H1 (cell line): ENCODE results near the gene MAP1LC3C. TPM values are rescaled to one million over a fixed set of nuclear protein-coding genes. Genes with fewer than 3 reads are reported as not detected.

Source experiments
- CTCF ChIA-PET: fragments of 300-600 bp; sonication (Branson Sonifier 250); formaldehyde crosslinking; loops from one replicate; lab custom pipeline; 2021; ENCODE audit not compliant: partially characterized antibody; lab: Charles Lee
- POLR2A ChIA-PET: fragments of 300-600 bp; sonication (Branson Sonifier 250); formaldehyde crosslinking; loops from one replicate; lab custom pipeline; 2021; ENCODE audit warnings: inconsistent platforms; ENCODE audit not compliant: partially characterized antibody; lab: Charles Lee
- DNase-seq, 2 experiments: peaks; one replicate each; pipeline versions ENCODE4 v3.0.0 to v3.0.0-alpha.2; 2010 to 2022; ENCODE audit warnings: low spot score in 2 of 2, low read depth in 1 of 2, mixed read lengths in 1 of 2
- FAIRE-seq: peaks from 2 replicates; lab custom pipeline; 2011; peaks lifted over from hg19 to GRCh38; lab: Jason Lieb, UNC
- H2AFZ ChIP-seq: 2 replicates; pipeline ENCODE4 v1.8.1; 2012; ENCODE audit warnings: low read length, inconsistent platforms
- H2AK5ac ChIP-seq: 2 replicates; pipeline ENCODE4 v1.6.1; 2013; ENCODE audit warnings: low read depth, low read length
- H2BK120ac ChIP-seq: replicated peaks from 2 replicates; pipeline ENCODE3; 2013; ENCODE audit warnings: low read depth, low read length, inconsistent platforms
- H2BK12ac ChIP-seq: 2 replicates; pipeline ENCODE4 v1.6.1; 2013; ENCODE audit warnings: low read depth, low read length
- H2BK15ac ChIP-seq: 2 replicates; pipeline ENCODE4 v1.6.1; 2013; ENCODE audit warnings: low read length
- H2BK20ac ChIP-seq: 2 replicates; pipeline ENCODE4 v1.6.1; 2013; ENCODE audit warnings: low read length
- H2BK5ac ChIP-seq: 2 replicates; pipeline ENCODE4 v1.6.1; 2013; ENCODE audit warnings: low read depth, low read length
- H3K14ac ChIP-seq: 2 replicates; pipeline ENCODE4 v1.6.1; 2013; ENCODE audit warnings: inconsistent platforms; ENCODE audit not compliant: insufficient read length
- H3K18ac ChIP-seq: 2 replicates; pipeline ENCODE4 v1.6.1; 2013; ENCODE audit warnings: low read length; ENCODE audit errors: extremely low read depth
- H3K23ac ChIP-seq: 2 replicates; pipeline ENCODE4 v1.6.1; 2013; ENCODE audit warnings: inconsistent platforms; ENCODE audit not compliant: insufficient read length
- H3K23me2 ChIP-seq: 2 replicates; pipeline ENCODE4 v1.6.1; 2013; ENCODE audit warnings: low read depth, low read length
- H3K27ac ChIP-seq: 2 replicates; pipeline ENCODE4 v1.6.1; 2011; ENCODE audit warnings: low read depth, low read length, inconsistent platforms
- H3K27me3 ChIP-seq, 4 experiments: replicated peaks in 1 of 4; 1 replicate in 1 of 4; 2 replicates in 3 of 4; pipeline versions ENCODE4 v1.6.1 to v1.8.1; 2011 to 2013; ENCODE audit warnings: low read length in 3 of 4, mild to moderate bottlenecking in 3 of 4, inconsistent platforms in 2 of 4, mixed read lengths in 2 of 4, moderate library complexity in 1 of 4; ENCODE audit not compliant: control insufficient read depth in 3 of 4, insufficient read depth in 3 of 4; ENCODE audit errors: extremely low read depth in 1 of 4
- H3K36me3 ChIP-seq, 4 experiments: 2 replicates each; pipeline versions ENCODE4 v1.6.1 to v1.8.1; 2011 to 2013; ENCODE audit warnings: mild to moderate bottlenecking in 4 of 4, low read length in 3 of 4, moderate library complexity in 2 of 4, control low read depth in 1 of 4, inconsistent platforms in 1 of 4; ENCODE audit not compliant: insufficient read depth in 4 of 4, control insufficient read depth in 2 of 4
- H3K4ac ChIP-seq: replicated peaks from 2 replicates; pipeline ENCODE3; 2013; ENCODE audit warnings: low read length, low read depth, mixed read lengths, inconsistent platforms; ENCODE audit not compliant: insufficient read length
- H3K4me1 ChIP-seq, 4 experiments: replicated peaks in 1 of 4; 1 replicate in 1 of 4; 2 replicates in 3 of 4; pipeline versions ENCODE4 v1.6.1 to v1.8.1; 2011 to 2013; ENCODE audit warnings: low read length in 3 of 4, inconsistent platforms in 2 of 4, mixed read lengths in 1 of 4; ENCODE audit not compliant: insufficient read depth in 4 of 4, control insufficient read depth in 3 of 4
- H3K4me2 ChIP-seq, 2 experiments: 2 replicates each; pipeline versions ENCODE4 v1.6.1 to v1.8.1; 2011 to 2013; ENCODE audit warnings: low read depth in 2 of 2, low read length in 2 of 2, control low read depth in 1 of 2, inconsistent platforms in 1 of 2, mild to moderate bottlenecking in 1 of 2; ENCODE audit not compliant: insufficient read depth in 1 of 2
- H3K4me3 ChIP-seq, 4 experiments: fragments of 200-600, 300-600 bp in 1 of 4; sonication (generic), shearing (Covaris generic), sonication (Bioruptor Twin) in 1 of 4; 2 replicates each; pipeline versions ENCODE4 v1.5.1 to v1.8.1; 2011 to 2016; ENCODE audit warnings: low read length in 4 of 4, low read depth in 3 of 4, control low read depth in 2 of 4, inconsistent platforms in 2 of 4, mild to moderate bottlenecking in 2 of 4, mixed read lengths in 1 of 4, moderate library complexity in 1 of 4; ENCODE audit not compliant: insufficient read depth in 2 of 4; ENCODE audit errors: extremely low read depth in 1 of 4
- H3K56ac ChIP-seq: replicated peaks from 2 replicates; pipeline ENCODE3; 2013; ENCODE audit warnings: low read depth, mild to moderate bottlenecking, mixed read lengths, low read length, inconsistent platforms; ENCODE audit not compliant: insufficient read length
- H3K79me1 ChIP-seq: 2 replicates; pipeline ENCODE4 v1.6.1; 2013; ENCODE audit warnings: low read depth, low read length, control low read depth
- H3K79me2 ChIP-seq, 2 experiments: 2 replicates each; pipeline versions ENCODE4 v1.6.1 to v1.8.1; 2012 to 2013; ENCODE audit warnings: low read length in 2 of 2, mild to moderate bottlenecking in 2 of 2, inconsistent platforms in 1 of 2; ENCODE audit not compliant: insufficient read depth in 2 of 2, control insufficient read depth in 1 of 2
- H3K9ac ChIP-seq, 4 experiments: replicated peaks in 1 of 4; 1 replicate in 1 of 4; 2 replicates in 3 of 4; pipeline versions ENCODE4 v1.6.1 to v1.8.1; 2011 to 2013; ENCODE audit warnings: low read depth in 3 of 4, low read length in 3 of 4, control low read depth in 2 of 4, mild to moderate bottlenecking in 2 of 4, moderate library complexity in 2 of 4, inconsistent platforms in 1 of 4; ENCODE audit errors: extremely low read depth in 1 of 4
- H3K9me3 ChIP-seq, 2 experiments: 2 replicates each; pipeline versions ENCODE4 v1.6.1 to v1.8.1; 2012 to 2013; ENCODE audit warnings: mild to moderate bottlenecking in 2 of 2, moderate library complexity in 2 of 2, control low read depth in 1 of 2, inconsistent platforms in 1 of 2, low read depth in 1 of 2, low read length in 1 of 2, mixed read lengths in 1 of 2; ENCODE audit not compliant: insufficient read depth in 2 of 2
- H4K20me1 ChIP-seq, 2 experiments: replicated peaks in 1 of 2; 2 replicates each; pipeline versions ENCODE3 to v1.8.1; 2011 to 2013; ENCODE audit warnings: inconsistent platforms in 2 of 2, low read length in 2 of 2, mild to moderate bottlenecking in 1 of 2; ENCODE audit not compliant: insufficient read depth in 2 of 2, control insufficient read depth in 1 of 2
- H4K5ac ChIP-seq: 2 replicates; pipeline ENCODE4 v1.6.1; 2013; ENCODE audit warnings: low read length, low read depth, mixed read lengths, inconsistent platforms; ENCODE audit not compliant: insufficient read length
- H4K8ac ChIP-seq: 2 replicates; pipeline ENCODE4 v1.8.0; 2013; ENCODE audit warnings: mild to moderate bottlenecking, moderate library complexity, low read length, inconsistent platforms; ENCODE audit not compliant: insufficient read depth; ENCODE audit errors: extremely low read depth
- H4K91ac ChIP-seq: replicated peaks from 2 replicates; pipeline ENCODE3; 2013; ENCODE audit warnings: low read length, mixed read lengths, inconsistent platforms; ENCODE audit not compliant: insufficient read length
- ASH2L ChIP-seq: fragments of 200-600, 300-600 bp; sonication (generic); IDR thresholded peaks from one replicate; pipeline ENCODE4 v1.7.1; 2017; ENCODE audit warnings: low read length
- BACH1 ChIP-seq: IDR thresholded peaks from 2 replicates; pipeline ENCODE4 v1.6.1; 2012; ENCODE audit warnings: low read length, improper control_type of control experiment
- CBX8 ChIP-seq: fragments of 300-800, 300-1000 bp; sonication (generic); IDR thresholded peaks from 2 replicates; pipeline ENCODE4 v1.7.1; 2016; ENCODE audit warnings: low read depth, low read length, borderline replicate concordance
- HDAC6 ChIP-seq: IDR thresholded peaks from one replicate; pipeline ENCODE4 v1.7.1; 2012; ENCODE audit warnings: low read depth, mild to moderate bottlenecking, inconsistent platforms, low read length, moderate library complexity
- PHF8 ChIP-seq: fragments of 200-600 bp; sonication (generic); conservative IDR thresholded peaks from 2 replicates; pipeline ENCODE4 v1.7.1; 2012; ENCODE audit warnings: low read depth, mild to moderate bottlenecking, inconsistent platforms, low read length, moderate library complexity
- RAD21 ChIP-seq, 2 experiments: IDR thresholded peaks in 1 of 2; conservative IDR thresholded peaks in 1 of 2; 2 replicates each; pipeline ENCODE4 v1.6.1; 2011; ENCODE audit warnings: low read depth in 2 of 2, low read length in 2 of 2, improper control_type of control experiment in 1 of 2, inconsistent platforms in 1 of 2, mild to moderate bottlenecking in 1 of 2, moderate library complexity in 1 of 2
- YY1 ChIP-seq: IDR thresholded peaks from 2 replicates; pipeline ENCODE4 v1.6.1; 2011; ENCODE audit warnings: low read depth, mild to moderate bottlenecking, low read length
- ZNF274 ChIP-seq: IDR thresholded peaks from 2 replicates; pipeline ENCODE4 v1.7.0; 2012; ENCODE audit warnings: low read length, borderline replicate concordance; ENCODE audit errors: extremely low read depth
- WGBS, 2 experiments: shearing (Covaris generic) in 1 of 2; methylation state at CpG; one replicate each; pipeline versions ENCODE4 v1.1.6 to v1.1.7; 2013 to 2015; ENCODE audit warnings: low lambda C conversion rate in 2 of 2, mixed read lengths in 2 of 2, inconsistent platforms in 1 of 2, low coverage in 1 of 2, missing lambda C conversion rate in 1 of 2; ENCODE audit not compliant: insufficient replicate concordance in 2 of 2, insufficient coverage in 1 of 2, insufficient read length in 1 of 2; ENCODE audit errors: extremely low coverage in 1 of 2, missing lambda C conversion rate in 1 of 2; 5-methylcytosine and 5-hydroxymethylcytosine counted together
- polyA plus RNA-seq, 7 experiments: library from polyadenylated mRNA; depleted of rRNA in 3 of 7; stranded (reverse) in 5 of 7; unstranded in 2 of 7; fragments of >200 nt in 5 of 7; fragments of 200-250 nt in 2 of 7; gene quantifications; 1 replicate in 5 of 7; 2 replicates in 1 of 7; 4 replicates in 1 of 7; pipeline versions ENCODE4 v1.2.1 to v1.2.3, GENCODE V29; 2011 to 2013; ENCODE audit warnings: missing spikeins in 2 of 7, mixed read lengths in 2 of 7
- total RNA-seq: library from RNA; stranded (reverse); fragmentation: NEBNext Ultra II Directional; extraction: Animal tissue kit (Norgen Biotek cat#: 25700); gene quantifications from 2 replicates; pipeline ENCODE4 v1.2.1, GENCODE V29; 2021

MAP1LC3C gene
- total and polyA plus RNA-seq, 2 of the 8 experiments (the other 6 are each of a cell fraction or from before 2014, with no cell fraction given) = 1.7 to 3.2 TPM

DNA sequence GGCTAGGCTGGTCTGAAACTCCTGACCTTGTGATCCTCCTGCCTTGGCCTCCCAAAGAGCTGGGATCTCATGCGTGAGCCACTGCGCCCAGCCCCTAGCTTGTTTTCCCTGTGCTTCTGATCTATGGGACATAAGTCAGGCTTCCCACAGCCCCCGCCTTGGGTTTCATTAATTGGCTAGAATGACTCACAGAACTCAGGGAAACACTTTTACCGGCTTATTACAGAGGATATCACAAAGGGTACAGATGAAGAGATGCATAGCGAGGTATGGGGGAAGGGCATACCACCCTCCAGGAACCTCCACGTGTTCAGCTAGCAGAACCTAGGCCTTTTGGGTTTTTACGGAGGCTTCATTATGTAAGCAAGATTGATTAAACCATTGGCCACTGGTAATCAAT is 1.5 kb upstream of the MAP1LC3C start:
- POLR2A ChIA-PET = no interaction called here

More for the DNA sequence above, 1.5 kb upstream of the MAP1LC3C start:
- Histone ChIP-seq H3K4me1 (peaks cover 3 to 7% (median 5%) of the 10 kb centered on the region in 4 experiments; a peak in 4 of 7 replicates), H3K23ac (no peak overlapping the region), H2BK15ac (no peak overlapping the region), H4K5ac (no peak overlapping the region), H2AK5ac (no peak overlapping the region), H2BK5ac (no peak overlapping the region), H3K27ac (no peak overlapping the region), H3K4ac (no peak overlapping the region), H4K8ac (no peak overlapping the region), H3K4me2 (no peak overlapping the region), H3K9ac (no peak overlapping the region), H3K18ac (peak overlapping the region; percentile 13; the same call in 1 of the 2 replicates), H2BK120ac (no peak overlapping the region), H3K4me3 (no peak overlapping the region), H3K27me3 (no peaks in the 10 kb centered on the region), H3K79me1 (no peaks in the 10 kb centered on the region), H4K91ac (no peak overlapping the region), H2BK12ac (peak overlapping the region; percentile 84; the same call in 1 of the 2 replicates), H3K14ac (no peak overlapping the region), H2BK20ac (peak overlapping the region; percentile 80; the same call in 1 of the 2 replicates), H3K56ac (no peak overlapping the region), H3K36me3 (no peaks in the 10 kb centered on the region), H2AFZ (peak overlapping the region; percentile 0; the same call in 1 of the 2 replicates), H3K79me2 (no peaks in the 10 kb centered on the region), H3K9me3 (no peaks in the 10 kb centered on the region), H4K20me1 (no peaks in the 10 kb centered on the region), H3K23me2 (no peaks in the 10 kb centered on the region; the same call in 1 of the 2 replicates)
- no peak for FAIRE-seq
- WGBS, 2 experiments = 84% methylated on average over 7 of the region's 7 CpGs; no CpG with 5 or more reads in 1 of the 2 experiments
- DNase-seq = no peak
- TF ChIP-seq ASH2L (no peak), PHF8 (no peak), BACH1 (no peak), RAD21 (IDR thresholded peaks at IDR 0.05 in 1 of 2, conservative IDR thresholded peaks at IDR 0.05 in 1 of 2; ENCODE audit: low read depth in 2 of 2, low read length in 2 of 2) (no peak), HDAC6 (no peak), ZNF274 (no peak), YY1 (no peak), CBX8 (no peak)
- CTCF ChIA-PET = interaction anchor here (0.5 to 5.5 kb wide), 13 partner anchors 9 to 208 kb away, joined by 3 to 83 read pairs (median 9); no protein-coding TSS in a partner anchor
